GM10266 (cell line): ENCODE data around the gene CTXND1.

ENCODE experiments used
- DNase-seq: peaks from one replicate; pipeline ENCODE4 v3.0.0; 2012; ENCODE audit errors: extremely low spot score
- TF ChIP-seq, protein P1 (sequence below): IDR thresholded peaks from 2 replicates; pipeline ENCODE4 v1.5.1; 2012; ENCODE audit warnings: mild to moderate bottlenecking, low read depth; ENCODE audit not compliant: control insufficient read depth, insufficient read depth; ENCODE audit errors: missing control alignments

The CTXND1 gene

DNA sequence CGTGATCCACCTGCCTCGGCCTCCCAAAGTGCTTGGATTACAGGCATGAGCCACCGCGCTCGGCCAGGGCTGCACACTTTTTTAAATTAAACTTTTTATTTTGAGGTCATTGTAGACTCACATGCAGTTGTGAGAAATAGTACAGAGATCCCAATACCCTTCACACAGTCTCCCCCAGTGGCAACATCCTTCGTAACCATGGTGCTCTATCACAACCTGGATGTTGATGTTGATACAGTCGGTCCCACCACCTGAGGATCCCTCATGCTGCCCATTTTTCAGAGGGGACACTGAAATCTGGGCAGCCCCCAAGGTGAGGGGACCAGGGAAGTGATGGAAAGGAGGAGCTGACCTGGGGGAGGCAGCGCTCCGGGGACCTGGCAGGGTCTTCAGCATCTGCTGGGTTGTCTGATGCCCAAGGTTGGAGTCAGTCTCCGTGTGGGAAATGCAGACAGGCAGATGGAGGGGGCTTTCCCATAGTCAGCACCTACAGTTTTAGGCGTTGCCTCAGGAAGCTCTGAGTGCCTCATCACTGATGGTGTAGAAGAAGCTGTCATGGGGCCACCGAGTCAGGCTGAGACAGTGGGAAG lies 82.2 kb downstream of the CTXND1 start:
- TF ChIP-seq, protein P1, sequence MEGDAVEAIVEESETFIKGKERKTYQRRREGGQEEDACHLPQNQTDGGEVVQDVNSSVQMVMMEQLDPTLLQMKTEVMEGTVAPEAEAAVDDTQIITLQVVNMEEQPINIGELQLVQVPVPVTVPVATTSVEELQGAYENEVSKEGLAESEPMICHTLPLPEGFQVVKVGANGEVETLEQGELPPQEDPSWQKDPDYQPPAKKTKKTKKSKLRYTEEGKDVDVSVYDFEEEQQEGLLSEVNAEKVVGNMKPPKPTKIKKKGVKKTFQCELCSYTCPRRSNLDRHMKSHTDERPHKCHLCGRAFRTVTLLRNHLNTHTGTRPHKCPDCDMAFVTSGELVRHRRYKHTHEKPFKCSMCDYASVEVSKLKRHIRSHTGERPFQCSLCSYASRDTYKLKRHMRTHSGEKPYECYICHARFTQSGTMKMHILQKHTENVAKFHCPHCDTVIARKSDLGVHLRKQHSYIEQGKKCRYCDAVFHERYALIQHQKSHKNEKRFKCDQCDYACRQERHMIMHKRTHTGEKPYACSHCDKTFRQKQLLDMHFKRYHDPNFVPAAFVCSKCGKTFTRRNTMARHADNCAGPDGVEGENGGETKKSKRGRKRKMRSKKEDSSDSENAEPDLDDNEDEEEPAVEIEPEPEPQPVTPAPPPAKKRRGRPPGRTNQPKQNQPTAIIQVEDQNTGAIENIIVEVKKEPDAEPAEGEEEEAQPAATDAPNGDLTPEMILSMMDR: no peak
- no peak for DNase-seq

DNA sequence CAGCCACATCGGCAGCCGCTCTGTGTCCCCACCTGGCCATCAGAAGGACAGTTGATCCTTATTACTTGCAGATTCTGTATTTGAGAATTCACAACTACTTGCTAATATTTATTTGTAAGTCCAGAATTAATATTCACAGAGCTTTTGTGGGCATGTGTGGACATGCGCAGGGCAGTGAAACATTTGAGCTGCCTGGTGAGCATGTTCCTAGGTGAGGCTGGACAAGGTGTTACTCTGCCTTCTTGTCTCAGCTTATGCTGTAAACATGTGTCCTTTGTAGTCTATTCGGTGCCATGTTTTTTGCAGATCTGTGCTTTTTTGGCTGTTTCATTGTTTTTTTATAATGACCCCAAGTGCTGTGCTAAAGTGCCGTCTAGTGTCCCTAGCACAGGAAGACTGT lies 83.6 kb downstream of the CTXND1 start:
- no peak for DNase-seq
- TF ChIP-seq, protein P1: no peak

DNA sequence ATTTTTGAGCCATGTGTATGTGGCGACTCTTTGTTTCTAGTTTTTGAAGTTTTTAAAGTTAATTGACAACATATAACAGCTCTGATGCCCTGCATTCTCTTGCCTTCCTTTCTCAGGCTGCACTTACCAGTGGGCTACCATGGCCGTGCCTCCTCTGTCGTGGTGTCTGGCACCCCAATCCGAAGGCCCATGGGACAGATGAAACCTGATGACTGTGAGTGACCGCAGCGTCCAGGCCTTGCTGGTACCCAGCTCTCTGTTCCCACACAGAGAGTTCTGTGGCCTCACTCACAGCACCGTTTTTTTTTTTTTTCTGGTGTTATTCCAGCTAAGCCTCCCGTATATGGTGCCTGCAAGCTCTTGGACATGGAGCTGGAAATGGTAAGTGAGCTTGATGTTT lies 84.1 kb downstream of the CTXND1 start:
- DNase-seq: no peak
- TF ChIP-seq, protein P1: no peak

GRCh38 chr15:80163897-80164296 lies 88.1 kb downstream of the CTXND1 start:
- TF ChIP-seq, protein P1: no peak
- DNase-seq: no peak

DNA sequence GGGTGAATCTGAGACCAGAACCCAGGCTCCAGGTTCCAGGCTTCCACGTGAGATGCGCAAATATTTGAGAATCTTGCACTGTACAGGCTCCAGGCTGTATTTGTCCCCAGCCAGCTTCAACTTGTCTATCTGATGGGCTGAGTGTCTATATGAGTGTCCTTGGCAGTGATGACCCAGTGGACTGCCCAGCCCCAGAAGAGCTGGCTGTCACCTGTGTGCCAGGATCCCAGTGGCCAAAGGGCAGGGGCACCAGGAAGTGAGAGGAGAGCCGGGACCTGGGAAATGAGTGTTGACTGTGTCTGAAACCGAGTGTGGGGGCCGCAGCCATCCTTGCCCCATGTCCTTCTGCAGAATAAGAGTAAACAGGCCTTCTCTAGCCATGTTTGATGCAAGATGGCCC lies 88.8 kb downstream of the CTXND1 start:
- TF ChIP-seq, protein P1: no peak
- no peak for DNase-seq

DNA sequence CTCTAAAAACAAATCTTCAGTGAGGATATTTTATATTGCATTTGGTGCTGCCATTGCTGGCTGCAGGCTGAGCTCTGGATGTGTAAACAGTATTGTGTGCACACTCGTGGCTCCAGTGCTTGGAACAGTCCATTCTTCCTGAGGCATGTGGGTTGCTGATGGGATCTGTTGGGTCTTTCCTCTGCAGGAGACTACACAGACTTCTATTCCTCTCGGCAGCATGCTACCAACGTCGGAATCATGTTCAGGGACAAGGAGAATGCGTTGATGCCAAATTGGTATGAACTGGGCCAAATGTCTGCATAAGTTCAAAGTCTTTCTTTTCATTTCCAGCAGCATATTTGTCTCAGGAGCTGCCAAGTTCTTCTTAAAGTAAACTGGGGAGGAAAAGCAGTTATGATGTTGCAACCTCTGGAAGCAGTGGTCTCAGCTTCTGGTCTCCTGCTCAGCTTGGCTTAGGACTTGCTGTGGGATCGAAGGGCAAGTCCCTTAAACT lies 89.9 kb downstream of the CTXND1 start:
- DNase-seq: no peak
- TF ChIP-seq, protein P1: no peak

- TF ChIP-seq, protein P1: no peak
- no peak for DNase-seq
Observed at GRCh38 chr15:80161468-80162016, 90.5 kb downstream of the CTXND1 start.
